IMR-90 (cell line): ENCODE measurements around the gene LENG9. TPM values are rescaled to one million over a fixed set of nuclear protein-coding genes. Genes with fewer than 3 reads are reported as not detected.

Experiments used
- ATAC-seq: fragments of 200-7000 bp; cut with Tn5 transposase; 2 replicates; pipeline ENCODE4 v1.9.1; 2020; ENCODE audit warnings: low read depth, mild to moderate bottlenecking, moderate library complexity
- BruUV-seq: library from RNA; stranded (reverse); fragments of 400-500 nt; replicated peaks from 2 replicates; lab custom pipeline; 2021; lab: Mats Ljungman, UMichigan
- CTCF ChIA-PET: fragments of 300-600 bp; formaldehyde crosslinking; extraction: SDS; loops from one replicate; lab custom pipeline; 2021; ENCODE audit warnings: antibody characterized with exemption; lab: Yijun Ruan, JAX
- POLR2A ChIA-PET: fragments of 300-600 bp; sonication (Branson Sonifier 250); formaldehyde crosslinking; loops from one replicate; lab custom pipeline; 2022; ENCODE audit warnings: antibody characterized with exemption; ENCODE audit not compliant: unreplicated experiment; lab: Charles Lee
- DNase-seq: peaks from one replicate; pipeline ENCODE4 v3.0.0; 2013
- H2AFZ ChIP-seq: replicated peaks from 2 replicates; pipeline ENCODE3; 2013; ENCODE audit warnings: low read length, mild to moderate bottlenecking; ENCODE audit not compliant: poor library complexity
- H2AK5ac ChIP-seq: 2 replicates; pipeline ENCODE4 v1.6.1; 2013; ENCODE audit warnings: low read depth, low read length, inconsistent platforms
- H2AK9ac ChIP-seq: replicated peaks from 2 replicates; pipeline ENCODE3; 2013; ENCODE audit warnings: mild to moderate bottlenecking, low read depth, low read length, moderate library complexity; ENCODE audit not compliant: poor library complexity
- H2BK120ac ChIP-seq: 2 replicates; pipeline ENCODE4 v1.6.1; 2013; ENCODE audit warnings: low read depth, low read length, inconsistent platforms
- H2BK15ac ChIP-seq: 3 replicates; pipeline ENCODE4 v1.6.1; 2013; ENCODE audit warnings: low read depth, low read length, inconsistent platforms
- H2BK20ac ChIP-seq: 2 replicates; pipeline ENCODE4 v1.6.1; 2013; ENCODE audit warnings: low read depth, mild to moderate bottlenecking, inconsistent platforms, low read length, moderate library complexity
- H2BK5ac ChIP-seq: 2 replicates; pipeline ENCODE4 v1.6.1; 2013; ENCODE audit warnings: mild to moderate bottlenecking, low read depth, low read length, inconsistent platforms; ENCODE audit not compliant: poor library complexity, severe bottlenecking
- H3K14ac ChIP-seq: replicated peaks from 2 replicates; pipeline ENCODE4 v1.6.1; 2013; ENCODE audit warnings: low read depth, low read length, inconsistent platforms
- H3K18ac ChIP-seq: 2 replicates; pipeline ENCODE4 v1.6.1; 2013; ENCODE audit warnings: low read depth, low read length, control low read depth
- H3K23ac ChIP-seq: 2 replicates; pipeline ENCODE4 v1.6.1; 2013; ENCODE audit warnings: low read depth, low read length, inconsistent platforms
- H3K27ac ChIP-seq: 2 replicates; pipeline ENCODE4 v1.5.1; 2013; ENCODE audit warnings: mild to moderate bottlenecking, control low read depth, low read length; ENCODE audit not compliant: insufficient read depth
- H3K27me3 ChIP-seq: 2 replicates; pipeline ENCODE4 v1.6.1; 2013; ENCODE audit warnings: low read length; ENCODE audit not compliant: control insufficient read depth, insufficient read depth
- H3K36me3 ChIP-seq: 2 replicates; pipeline ENCODE4 v1.6.1; 2013; ENCODE audit warnings: low read length, mixed read lengths; ENCODE audit not compliant: control insufficient read depth, insufficient read depth
- H3K4ac ChIP-seq: 2 replicates; pipeline ENCODE4 v1.6.1; 2013; ENCODE audit warnings: low read depth, low read length, inconsistent platforms
- H3K4me1 ChIP-seq: 2 replicates; pipeline ENCODE4 v1.6.1; 2013; ENCODE audit warnings: low read length, mixed read lengths; ENCODE audit not compliant: control insufficient read depth, insufficient read depth
- H3K4me2 ChIP-seq: 2 replicates; pipeline ENCODE4 v1.6.1; 2013; ENCODE audit warnings: low read depth, mild to moderate bottlenecking, control low read depth, low read length, moderate library complexity
- H3K4me3 ChIP-seq: 2 replicates; pipeline ENCODE4 v1.5.1; 2013; ENCODE audit warnings: low read depth, mild to moderate bottlenecking, control low read depth, low read length, moderate library complexity; ENCODE audit not compliant: insufficient read depth
- H3K56ac ChIP-seq: 2 replicates; pipeline ENCODE4 v1.6.1; 2013; ENCODE audit warnings: low read length, inconsistent platforms; ENCODE audit not compliant: insufficient read depth; ENCODE audit errors: extremely low read depth
- H3K79me1 ChIP-seq, 2 experiments: 2 replicates each; pipeline ENCODE4 v1.6.1; 2013; ENCODE audit warnings: low read length in 2 of 2, inconsistent platforms in 1 of 2, low read depth in 1 of 2
- H3K9ac ChIP-seq: 2 replicates; pipeline ENCODE4 v1.6.1; 2013; ENCODE audit warnings: low read depth, low read length, control low read depth
- H3K9me1 ChIP-seq: 2 replicates; pipeline ENCODE4 v1.6.1; 2013; ENCODE audit warnings: low read length, inconsistent platforms; ENCODE audit not compliant: insufficient read depth
- H3K9me3 ChIP-seq: 2 replicates; pipeline ENCODE4 v1.6.1; 2013; ENCODE audit warnings: low read length; ENCODE audit not compliant: control insufficient read depth, insufficient read depth
- H4K20me1 ChIP-seq: 2 replicates; pipeline ENCODE4 v1.6.1; 2013; ENCODE audit warnings: low read length, inconsistent platforms; ENCODE audit not compliant: insufficient read depth
- H4K5ac ChIP-seq: 2 replicates; pipeline ENCODE4 v1.6.1; 2013; ENCODE audit warnings: mild to moderate bottlenecking, low read depth, low read length, control low read depth
- H4K8ac ChIP-seq, 2 experiments: 2 replicates each; pipeline ENCODE4 v1.6.1; 2013; ENCODE audit warnings: low read depth in 2 of 2, low read length in 2 of 2, control low read depth in 1 of 2, inconsistent platforms in 1 of 2
- H4K91ac ChIP-seq: 2 replicates; pipeline ENCODE4 v1.6.1; 2013; ENCODE audit warnings: low read depth, low read length, inconsistent platforms; ENCODE audit not compliant: insufficient read depth
- CHD1 ChIP-seq: IDR thresholded peaks from 2 replicates; pipeline ENCODE4 v1.6.1; 2012; ENCODE audit warnings: low read depth, low read length, improper control_type of control experiment
- MXI1 ChIP-seq: IDR thresholded peaks from 2 replicates; pipeline ENCODE4 v1.6.1; 2012; ENCODE audit warnings: low read depth, mild to moderate bottlenecking, low read length, moderate library complexity, borderline replicate concordance
- WGBS, 2 experiments: methylation state at CpG; one replicate each; pipeline versions ENCODE4 v1.1.5 to v1.1.7; 2013; ENCODE audit warnings: missing lambda C conversion rate in 2 of 2; ENCODE audit not compliant: insufficient read length in 1 of 2; ENCODE audit errors: extremely low coverage in 2 of 2; 5-methylcytosine and 5-hydroxymethylcytosine counted together
- dilution Hi-C: fragments of 300-500 bp; cut with HindIII; formaldehyde crosslinking; loops from one replicate; pipeline ENCODE4 v1.14.3; 2018; ENCODE audit warnings: low sequenced_read_pairs; ENCODE audit not compliant: unreplicated experiment
- in situ Hi-C: fragments of 300-500 bp; cut with MboI; formaldehyde crosslinking; loops from 3 replicates; pipeline ENCODE4 v1.14.3; 2019; ENCODE audit warnings: low sequenced_read_pairs, inconsistent platforms, mixed read lengths
- intact Hi-C: fragments of 100-400 bp; cut with micrococcal nuclease; formaldehyde crosslinking; loops from 2 replicates; pipeline ENCODE4 v1.10.0; 2022
- polyA plus RNA-seq, 3 experiments: library from polyadenylated mRNA; depleted of rRNA; stranded (reverse); fragments of >200 nt; gene quantifications; 2 replicates each; pipeline ENCODE4 v1.2.3, GENCODE V29; 2012; ENCODE audit warnings: low replicate concordance in 1 of 3
- total RNA-seq: library from RNA; depleted of rRNA; stranded (reverse); fragments of >200 nt; gene quantifications from 2 replicates; pipeline ENCODE4 v1.2.3, GENCODE V29; 2012

The LENG9 gene
- total and polyA plus RNA-seq, 2 of the 4 experiments (the other 2 are of a cell fraction), result 0.94 to 1.1 TPM

DNA sequence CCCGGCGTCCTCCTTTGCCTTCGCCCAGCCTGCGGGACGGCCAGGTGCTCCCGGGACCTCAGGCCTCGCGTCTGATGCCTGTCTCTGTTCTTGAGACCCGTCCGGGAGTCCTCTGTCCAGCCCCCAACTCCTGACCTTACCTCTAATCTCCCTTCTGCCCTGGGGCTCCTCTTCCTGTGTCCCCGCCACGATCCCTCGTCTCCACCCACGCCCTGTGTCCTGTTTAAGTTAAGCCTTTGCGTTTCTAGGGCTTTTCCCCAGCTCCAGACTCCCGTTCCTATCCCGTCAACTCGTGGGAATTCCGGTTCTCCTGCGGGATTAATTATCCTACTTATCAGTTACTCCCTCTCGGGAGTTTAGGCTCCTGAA, 13.9 kb downstream of the LENG9 start:
- Histone ChIP-seq H2BK5ac (peak overlapping the region; percentile 92), H2BK15ac (no peak overlapping the region), H3K4ac (peak overlapping the region; percentile 84), H4K91ac (peak overlapping the region; percentile 53), H3K9ac (peak overlapping the region; percentile 94), H3K18ac (peak overlapping the region; percentile 32; the same call in 1 of the 2 replicates), H3K56ac (peak overlapping the region; percentile 52), H3K9me1 (peaks cover 6% of the 10 kb centered on the region; the same call in 1 of the 2 replicates), H3K79me1 (peaks cover 32 to 64% of the 10 kb centered on the region in 2 experiments), H4K5ac (peak overlapping the region; percentile 35), H2AK9ac (peak overlapping the region; percentile 100), H4K20me1 (peaks cover 58% of the 10 kb centered on the region), H3K36me3 (peaks cover 41% of the 10 kb centered on the region), H3K14ac (peak overlapping the region; percentile 86), H3K27ac (peak overlapping the region; percentile 97), H2BK120ac (no peak overlapping the region), H3K9me3 (no peaks in the 10 kb centered on the region), H3K23ac (peak overlapping the region; percentile 7), H3K4me3 (peak overlapping the region; percentile 69), H3K4me1 (peaks cover 6% of the 10 kb centered on the region), H4K8ac (peak overlapping the region; percentile 74 to 87), H2BK20ac (no peak overlapping the region), H2AK5ac (peak overlapping the region; percentile 87), H2AFZ (peak overlapping the region; percentile 100), H3K4me2 (peak overlapping the region; percentile 85), H3K27me3 (no peaks in the 10 kb centered on the region)
- in situ Hi-C loops, result loop anchor here (10.0 to 25.0 kb wide), 6 partner anchors 245 to 1688 kb away; partner anchors contain the start of genes NAT14, NDUFA3, OSCAR and PRPF31
- TF ChIP-seq MXI1, result peak; percentile 42; the same call in 1 of the 2 replicates
- TF ChIP-seq CHD1, result no peak; the same call in 1 of the 2 replicates
- ChIA-PET POLR2A (interaction anchor here (1.5 kb wide), 1 partner anchor 24 kb away, joined by 3 read pairs; the partner anchor contains the start of gene CDC42EP5), CTCF (no interaction called here)
- 1% methylated on average over 15 of the region's 21 CpGs; no CpG with 5 or more reads in 1 of the 2 experiments for WGBS, 2 experiments
- no TSS peak for BruUV-seq
- intact Hi-C loops, result loop anchor here (1.0 kb wide), 1 partner anchor 12 kb away; no protein-coding TSS in a partner anchor
- DNase-seq (peak; percentile 37), ATAC-seq (peak; percentile 2)
- dilution Hi-C loops, result no loop called here
